ENCODE measurements around the gene OLFML2B. TPM values are rescaled to one million over a fixed set of nuclear protein-coding genes. Genes with fewer than 3 reads are reported as not detected.

Gene OLFML2B
- total RNA-seq, 2 donors from 2014 or later, result 0.75 to 1.00 TPM

DNA sequence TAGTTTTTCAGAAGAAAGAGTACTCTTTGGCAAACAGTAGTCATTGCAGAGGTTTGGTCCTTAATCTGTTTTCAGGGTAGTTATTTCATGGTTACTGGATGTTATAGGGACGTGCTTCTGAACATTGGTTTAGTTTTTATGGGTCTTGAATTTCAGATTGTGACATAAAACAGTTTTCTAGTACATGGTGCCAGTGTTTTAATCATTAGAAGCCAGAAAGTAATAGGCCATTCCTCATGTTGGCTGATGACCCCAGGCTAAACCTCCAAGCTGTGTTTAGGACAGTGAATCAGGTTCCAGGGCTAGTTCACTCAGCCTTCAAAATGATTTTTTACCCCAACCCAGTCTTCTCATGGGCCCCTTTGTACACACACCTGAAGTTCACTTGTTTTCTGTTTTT is 73.3 kb downstream of the OLFML2B start:
- no peaks in the 10 kb centered on the region for H3K9me3 ChIP-seq (ENCODE audit: control insufficient read depth, low read length)
- no peak overlapping the region for H3K27ac ChIP-seq (ENCODE audit: low read depth, low read length)
- no peaks in the 10 kb centered on the region for H3K27me3 ChIP-seq (ENCODE audit: control insufficient read depth, insufficient read depth, low read length, poor library complexity, severe bottlenecking)
- no peaks in the 10 kb centered on the region for H3K27me3 Mint-ChIP-seq (ENCODE audit: insufficient read depth)
- TF ChIP-seq, protein P1, sequence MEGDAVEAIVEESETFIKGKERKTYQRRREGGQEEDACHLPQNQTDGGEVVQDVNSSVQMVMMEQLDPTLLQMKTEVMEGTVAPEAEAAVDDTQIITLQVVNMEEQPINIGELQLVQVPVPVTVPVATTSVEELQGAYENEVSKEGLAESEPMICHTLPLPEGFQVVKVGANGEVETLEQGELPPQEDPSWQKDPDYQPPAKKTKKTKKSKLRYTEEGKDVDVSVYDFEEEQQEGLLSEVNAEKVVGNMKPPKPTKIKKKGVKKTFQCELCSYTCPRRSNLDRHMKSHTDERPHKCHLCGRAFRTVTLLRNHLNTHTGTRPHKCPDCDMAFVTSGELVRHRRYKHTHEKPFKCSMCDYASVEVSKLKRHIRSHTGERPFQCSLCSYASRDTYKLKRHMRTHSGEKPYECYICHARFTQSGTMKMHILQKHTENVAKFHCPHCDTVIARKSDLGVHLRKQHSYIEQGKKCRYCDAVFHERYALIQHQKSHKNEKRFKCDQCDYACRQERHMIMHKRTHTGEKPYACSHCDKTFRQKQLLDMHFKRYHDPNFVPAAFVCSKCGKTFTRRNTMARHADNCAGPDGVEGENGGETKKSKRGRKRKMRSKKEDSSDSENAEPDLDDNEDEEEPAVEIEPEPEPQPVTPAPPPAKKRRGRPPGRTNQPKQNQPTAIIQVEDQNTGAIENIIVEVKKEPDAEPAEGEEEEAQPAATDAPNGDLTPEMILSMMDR (conservative IDR thresholded peaks at IDR 0.05), result no peak
- peaks cover 4% of the 10 kb centered on the region for H3K9me3 Mint-ChIP-seq
- H3K27ac Mint-ChIP-seq, result no peak overlapping the region
- H3K36me3 ChIP-seq (ENCODE audit: control insufficient read depth, insufficient read depth, low read length), result no peaks in the 10 kb centered on the region
- H3K9ac ChIP-seq (ENCODE audit: extremely low read depth, low read length, poor library complexity, severe bottlenecking), result no peak overlapping the region
- peaks cover 18% of the 10 kb centered on the region for H3K4me1 Mint-ChIP-seq
- WGBS, 2 experiments (ENCODE audit: insufficient coverage in 1 of 2, insufficient read length in 1 of 2), result 83 to 87% methylated on average over 1 of the region's 1 CpG
- H3K4me3 ChIP-seq (ENCODE audit: low read length), result no peak overlapping the region
- H3K36me3 Mint-ChIP-seq (ENCODE audit: low read depth), result peaks cover 4% of the 10 kb centered on the region
- H3K4me3 Mint-ChIP-seq, result no peak overlapping the region
- H3K4me1 ChIP-seq (ENCODE audit: control insufficient read depth, insufficient read depth, low read length), result peaks cover 13% of the 10 kb centered on the region
- no peak for DNase-seq

DNA sequence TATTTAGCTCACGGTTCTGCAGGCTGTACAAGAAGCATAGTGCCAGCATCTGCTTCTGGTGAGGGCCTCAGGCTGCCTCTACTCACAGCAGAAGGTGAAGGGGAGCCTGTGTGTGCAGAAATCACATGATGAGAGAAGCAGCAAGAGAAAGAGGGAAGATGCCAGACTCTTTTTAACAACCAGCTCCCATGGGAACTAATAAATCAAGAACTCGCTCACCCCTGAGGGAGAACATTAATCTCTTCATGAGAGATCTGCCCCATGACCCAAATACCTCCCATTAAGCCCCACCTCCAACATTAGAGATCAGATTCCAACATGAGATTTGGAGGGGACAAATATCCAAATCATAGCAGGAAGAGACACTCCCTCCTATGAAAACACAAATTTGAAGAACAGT is 74.1 kb downstream of the OLFML2B start:
- H3K27ac ChIP-seq (ENCODE audit: low read depth, low read length), result no peak overlapping the region
- no peaks in the 10 kb centered on the region for H3K27me3 ChIP-seq (ENCODE audit: control insufficient read depth, insufficient read depth, low read length, poor library complexity, severe bottlenecking)
- H3K36me3 ChIP-seq (ENCODE audit: control insufficient read depth, insufficient read depth, low read length), result no peaks in the 10 kb centered on the region
- Mint-ChIP-seq H3K4me1 (peaks cover 20% of the 10 kb centered on the region), H3K9me3 (peaks cover 4% of the 10 kb centered on the region), H3K36me3 (ENCODE audit: low read depth) (peaks cover 4% of the 10 kb centered on the region), H3K27ac (no peak overlapping the region), H3K27me3 (ENCODE audit: insufficient read depth) (no peaks in the 10 kb centered on the region), H3K4me3 (no peak overlapping the region)
- no peaks in the 10 kb centered on the region for H3K9me3 ChIP-seq (ENCODE audit: control insufficient read depth, low read length)
- H3K4me3 ChIP-seq (ENCODE audit: low read length), result no peak overlapping the region
- no peak overlapping the region for H3K9ac ChIP-seq (ENCODE audit: extremely low read depth, low read length, poor library complexity, severe bottlenecking)
- no peak for DNase-seq
- H3K4me1 ChIP-seq (ENCODE audit: control insufficient read depth, insufficient read depth, low read length), result peaks cover 13% of the 10 kb centered on the region
- TF ChIP-seq, protein P1 (conservative IDR thresholded peaks at IDR 0.05), result no peak
- WGBS, 2 experiments (ENCODE audit: insufficient coverage in 1 of 2, insufficient read length in 1 of 2), result 98% methylated on average over 2 of the region's 2 CpGs; no CpG with 5 or more reads in 1 of the 2 experiments

DNA sequence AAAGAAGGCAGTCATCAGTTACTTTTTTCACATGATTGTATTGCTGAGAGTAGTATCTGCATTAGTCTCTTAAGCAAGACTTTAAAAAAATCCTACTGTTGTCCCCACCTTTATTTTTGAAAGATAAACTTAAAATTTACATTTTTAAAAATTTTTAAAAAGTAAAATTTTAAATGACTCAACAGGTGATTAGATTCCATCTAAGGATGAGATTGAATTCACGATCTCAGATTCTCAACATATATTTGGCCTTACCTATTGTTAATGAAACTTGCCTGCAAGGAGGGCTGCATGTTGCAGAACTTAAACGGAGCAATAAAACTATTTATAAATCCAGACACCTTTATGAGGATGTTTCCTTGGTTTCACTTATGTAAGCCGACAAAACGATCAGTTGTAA is 75.2 kb downstream of the OLFML2B start:
- Mint-ChIP-seq H3K27ac (no peak overlapping the region), H3K36me3 (ENCODE audit: low read depth) (peaks cover 4% of the 10 kb centered on the region), H3K9me3 (peaks cover 4% of the 10 kb centered on the region), H3K4me3 (no peak overlapping the region), H3K27me3 (ENCODE audit: insufficient read depth) (no peaks in the 10 kb centered on the region), H3K4me1 (peaks cover 22% of the 10 kb centered on the region)
- H3K4me1 ChIP-seq (ENCODE audit: control insufficient read depth, insufficient read depth, low read length), result peaks cover 13% of the 10 kb centered on the region
- no peak for DNase-seq
- TF ChIP-seq, protein P1 (conservative IDR thresholded peaks at IDR 0.05), result no peak
- H3K27ac ChIP-seq (ENCODE audit: low read depth, low read length), result no peak overlapping the region
- WGBS, 2 experiments (ENCODE audit: insufficient coverage in 1 of 2, insufficient read length in 1 of 2), result 92 to 100% methylated on average over 2 to 4 of the region's 4 CpGs
- H3K9me3 ChIP-seq (ENCODE audit: control insufficient read depth, low read length), result no peaks in the 10 kb centered on the region
- H3K36me3 ChIP-seq (ENCODE audit: control insufficient read depth, insufficient read depth, low read length), result no peaks in the 10 kb centered on the region
- H3K27me3 ChIP-seq (ENCODE audit: control insufficient read depth, insufficient read depth, low read length, poor library complexity, severe bottlenecking), result no peaks in the 10 kb centered on the region
- no peak overlapping the region for H3K4me3 ChIP-seq (ENCODE audit: low read length)
- H3K9ac ChIP-seq (ENCODE audit: extremely low read depth, low read length, poor library complexity, severe bottlenecking), result no peak overlapping the region
